Left lobe of liver (tissue), 2 donors: ENCODE results near the gene IRAG1. TPM values are rescaled to one million over a fixed set of nuclear protein-coding genes. Genes with fewer than 3 reads are reported as not detected.

Experiments used
- ATAC-seq: fragments of 200-7000 bp; cut with Tn5 transposase; one replicate; pipeline ENCODE4 v1.9.1; 2020; ENCODE audit warnings: mild to moderate bottlenecking, moderate library complexity
- DNase-seq: peaks from one replicate; pipeline ENCODE4 v3.0.0-alpha.2; 2020; ENCODE audit warnings: low spot score
- total RNA-seq: library from RNA; stranded (reverse); gene quantifications from one replicate; pipeline ENCODE4 v1.2.1, GENCODE V29; 2021
- donor health status: DM: no; HTN: no; CAD: no; lungs with moderate emphysema.
- donor health status: DM: no; HTN: yes; CAD: no.

Gene IRAG1
- total RNA-seq, 1 donor from 2014 or later = 0.53 TPM

DNA sequence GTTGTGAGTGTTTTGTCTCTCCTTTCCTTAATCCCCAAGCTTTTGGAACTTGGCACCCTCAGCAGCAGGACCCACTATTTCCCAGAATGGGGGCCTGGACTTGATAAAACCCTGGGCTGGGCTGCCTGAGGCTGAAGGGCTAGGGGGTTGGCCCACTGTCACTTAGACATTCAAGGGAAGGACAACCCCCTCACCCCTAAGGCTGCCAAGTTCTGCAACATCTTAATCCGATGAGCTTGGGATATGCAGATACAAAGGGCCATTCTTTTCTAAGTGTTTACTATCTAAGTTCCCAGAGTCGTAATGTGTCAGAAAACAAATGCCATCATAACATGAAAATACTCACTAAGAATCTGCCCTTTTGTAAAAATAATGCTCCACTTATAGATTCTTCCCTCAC lies 42.9 kb downstream of the IRAG1 start:
- ATAC-seq (no peak), DNase-seq (no peak)

DNA sequence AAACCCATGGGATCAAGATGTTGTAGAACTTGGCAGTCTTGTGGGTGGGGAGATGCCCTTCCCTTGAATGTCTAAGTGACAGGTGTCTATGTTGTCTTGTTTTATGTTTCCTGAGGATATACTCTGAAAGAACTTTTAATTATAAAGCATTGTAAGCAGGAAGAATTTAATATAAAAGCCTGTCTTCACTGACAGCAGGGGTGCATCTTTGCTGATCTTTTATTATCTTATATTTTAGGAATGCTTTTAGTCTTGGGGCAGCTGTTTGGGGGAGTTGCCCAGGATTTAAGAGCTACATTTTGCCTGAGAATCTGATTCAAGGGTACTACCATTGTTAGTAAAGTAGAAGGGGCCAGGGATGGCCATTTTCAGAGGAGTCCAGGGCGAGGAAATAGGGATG lies 43.4 kb downstream of the IRAG1 start:
- no peak for DNase-seq
- no peak for ATAC-seq

DNA sequence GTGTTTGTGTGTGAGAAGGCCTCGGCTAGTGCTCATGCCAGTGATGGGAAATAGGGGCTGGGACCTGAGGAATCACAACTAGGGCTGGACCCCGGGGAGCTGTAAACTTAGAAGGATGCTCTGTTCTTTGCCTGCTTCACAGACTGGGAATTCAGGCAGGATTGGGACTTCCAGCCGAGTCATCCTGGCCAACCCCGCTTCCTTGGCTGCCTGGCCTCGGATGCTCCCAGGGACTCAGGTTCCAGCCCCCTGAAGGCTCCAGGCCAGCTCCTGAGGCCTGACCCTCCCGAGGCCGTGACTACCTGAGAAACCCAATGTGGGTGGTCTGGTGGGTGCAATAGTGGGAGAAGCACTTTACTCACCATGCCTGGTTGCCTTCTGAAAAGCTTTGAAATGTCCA lies 44.7 kb downstream of the IRAG1 start:
- DNase-seq = no peak
- ATAC-seq = no peak

DNA sequence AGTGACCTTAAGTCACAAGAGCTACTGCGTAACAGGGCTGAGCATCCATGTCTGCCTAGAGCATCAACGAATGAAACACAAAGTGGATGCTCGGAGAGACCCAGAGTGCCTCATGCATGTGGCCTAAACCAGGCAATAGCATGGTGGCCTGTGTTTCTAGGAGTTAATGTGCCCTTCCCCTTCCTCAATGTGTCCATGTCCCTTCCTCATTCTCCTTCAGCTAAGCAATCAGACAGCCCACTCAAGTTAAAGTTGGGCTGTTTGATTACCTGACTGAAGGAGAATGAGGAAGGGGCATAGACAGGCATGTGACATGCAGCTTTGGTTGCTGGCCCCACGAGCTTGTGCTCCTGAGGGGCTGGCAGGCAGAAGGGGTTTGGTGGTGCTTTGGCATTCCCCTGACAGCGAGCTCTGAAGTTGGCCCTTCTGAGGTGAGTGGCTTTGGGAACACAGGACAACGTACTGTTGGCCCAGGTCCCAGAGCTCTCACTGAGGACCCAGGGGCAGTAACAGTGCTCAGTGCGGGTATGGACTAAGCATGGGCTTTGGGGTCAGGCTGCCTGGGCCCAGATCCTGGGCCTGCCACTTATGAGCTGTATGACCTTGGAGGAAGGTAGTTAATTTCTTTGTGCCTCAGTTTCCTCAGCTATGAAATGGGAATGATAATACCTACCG lies 46.7 kb downstream of the IRAG1 start:
- DNase-seq = no peak
- no peak for ATAC-seq

DNA sequence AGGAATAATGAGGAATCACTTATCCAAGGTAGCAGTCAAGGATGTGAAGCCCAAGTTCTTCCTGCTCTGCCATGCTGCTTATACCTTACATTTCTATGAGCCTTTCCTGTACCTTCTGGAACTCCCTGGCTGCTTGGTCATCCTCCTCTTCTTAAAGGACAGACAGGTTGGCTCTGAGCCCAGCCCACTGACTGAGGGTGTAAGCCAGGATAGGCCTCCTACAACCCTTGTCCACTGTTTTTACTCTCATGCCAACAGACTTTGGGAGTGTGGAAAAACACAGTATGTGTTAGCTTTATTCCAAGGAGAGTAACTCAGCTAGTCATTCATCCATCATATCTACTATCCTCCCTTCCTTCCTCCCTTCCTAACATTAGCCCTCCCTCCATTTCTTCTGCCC lies 47.5 kb downstream of the IRAG1 start:
- ATAC-seq (no peak), DNase-seq (no peak)

DNA sequence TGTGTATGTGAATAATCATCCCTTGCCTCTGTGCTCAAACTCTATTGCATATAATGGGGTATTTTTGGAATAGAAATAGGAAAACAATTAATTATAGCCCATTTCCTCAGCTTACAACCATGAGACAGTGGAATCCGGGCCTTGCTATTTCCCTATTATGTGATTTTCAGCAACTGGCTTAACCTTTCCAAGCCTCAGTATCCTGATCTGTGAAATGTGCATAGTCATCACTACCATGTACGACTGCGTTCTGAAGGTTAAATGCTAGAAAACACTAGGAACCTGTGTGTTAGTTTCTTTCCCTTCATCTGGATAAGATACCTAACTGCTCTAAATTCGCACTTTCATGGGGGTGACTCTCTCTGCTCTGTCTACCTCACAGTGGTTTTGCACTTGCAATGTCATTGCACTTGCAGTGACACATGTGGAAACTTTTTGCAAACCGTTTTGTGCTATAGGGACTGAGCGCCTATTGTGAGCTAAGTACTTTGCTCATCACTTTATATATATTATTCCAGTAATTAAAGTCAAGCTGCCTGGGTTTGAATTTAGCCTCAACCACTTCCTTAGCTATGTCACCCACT lies 48.3 kb downstream of the IRAG1 start:
- no peak for DNase-seq
- no peak for ATAC-seq

Other genes with a start within 250 kb of the IRAG1 start
- gene AMPD3, start 238.5 kb downstream of the IRAG1 start, total RNA-seq = 1.4 TPM
- 16.9 TPM for gene RNF141, start 152.6 kb downstream of the IRAG1 start, total RNA-seq
- 25.6 TPM for gene LYVE1, start 125.1 kb downstream of the IRAG1 start, total RNA-seq
- 16.1 TPM for gene CTR9, start 57.5 kb upstream of the IRAG1 start, total RNA-seq
- 318 TPM for gene EIF4G2, start 115.2 kb upstream of the IRAG1 start, total RNA-seq
- gene ZBED5, start 164.3 kb upstream of the IRAG1 start, total RNA-seq = 7.1 TPM